Measurements from ENCODE around the gene COQ4.

DNA sequence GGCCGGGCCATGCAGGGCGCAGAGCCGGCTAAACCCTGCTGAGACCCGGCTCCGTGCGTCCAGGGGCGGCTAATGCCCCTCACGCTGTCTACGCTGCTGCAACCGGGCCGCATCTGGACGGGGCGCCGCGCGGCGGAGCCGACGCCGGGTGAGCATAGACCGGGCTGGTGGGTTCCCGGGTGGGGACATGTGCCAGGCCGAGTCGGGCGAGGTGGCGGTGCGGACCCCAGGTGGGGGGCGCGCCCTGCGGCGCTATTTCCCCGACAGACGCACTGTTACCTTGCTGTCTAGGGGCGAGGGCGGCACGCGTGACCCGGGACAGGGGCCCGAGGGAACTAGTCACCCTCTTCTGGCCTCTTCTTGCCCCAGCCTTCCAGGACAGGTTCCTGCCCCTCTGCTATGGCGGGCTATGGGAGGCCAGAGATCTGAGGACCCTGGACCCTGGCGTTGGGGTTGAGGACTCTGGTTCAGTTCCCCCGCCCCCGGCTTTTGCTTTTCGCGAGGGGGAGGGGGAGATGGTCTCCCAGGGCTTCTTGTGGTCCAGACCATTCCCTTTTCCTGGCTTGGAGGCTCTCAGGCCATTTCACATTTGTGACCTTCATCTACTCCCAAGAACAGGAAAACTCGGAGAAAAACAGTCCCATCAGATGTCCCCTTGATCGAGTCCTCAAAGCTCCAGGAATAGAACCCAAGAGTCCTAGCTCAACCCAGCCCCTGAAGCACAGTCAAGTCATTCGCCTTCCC is 18.2 kb downstream of the COQ4 start:
- TF ChIP-seq ELF1 (IDR thresholded peaks at IDR 0.05; ENCODE audit: borderline replicate concordance, low read depth), result no peak
- TF ChIP-seq, protein P1, sequence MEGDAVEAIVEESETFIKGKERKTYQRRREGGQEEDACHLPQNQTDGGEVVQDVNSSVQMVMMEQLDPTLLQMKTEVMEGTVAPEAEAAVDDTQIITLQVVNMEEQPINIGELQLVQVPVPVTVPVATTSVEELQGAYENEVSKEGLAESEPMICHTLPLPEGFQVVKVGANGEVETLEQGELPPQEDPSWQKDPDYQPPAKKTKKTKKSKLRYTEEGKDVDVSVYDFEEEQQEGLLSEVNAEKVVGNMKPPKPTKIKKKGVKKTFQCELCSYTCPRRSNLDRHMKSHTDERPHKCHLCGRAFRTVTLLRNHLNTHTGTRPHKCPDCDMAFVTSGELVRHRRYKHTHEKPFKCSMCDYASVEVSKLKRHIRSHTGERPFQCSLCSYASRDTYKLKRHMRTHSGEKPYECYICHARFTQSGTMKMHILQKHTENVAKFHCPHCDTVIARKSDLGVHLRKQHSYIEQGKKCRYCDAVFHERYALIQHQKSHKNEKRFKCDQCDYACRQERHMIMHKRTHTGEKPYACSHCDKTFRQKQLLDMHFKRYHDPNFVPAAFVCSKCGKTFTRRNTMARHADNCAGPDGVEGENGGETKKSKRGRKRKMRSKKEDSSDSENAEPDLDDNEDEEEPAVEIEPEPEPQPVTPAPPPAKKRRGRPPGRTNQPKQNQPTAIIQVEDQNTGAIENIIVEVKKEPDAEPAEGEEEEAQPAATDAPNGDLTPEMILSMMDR (IDR thresholded peaks at IDR 0.05 in 2 of 3, conservative IDR thresholded peaks at IDR 0.05 in 1 of 3; ENCODE audit: borderline replicate concordance in 1 of 3, insufficient read depth in 1 of 3, low read depth in 2 of 3, low read length in 2 of 3), result no peak
- no peak for TF ChIP-seq SP1 (IDR thresholded peaks at IDR 0.05; ENCODE audit: low read depth)
- TF ChIP-seq EZH2 (IDR thresholded peaks at IDR 0.05), result no peak
- no peak for TF ChIP-seq POLR2A (IDR thresholded peaks at IDR 0.05; ENCODE audit: borderline replicate concordance, extremely low read depth, insufficient read depth, insufficient read length)
- TF ChIP-seq SIN3A (IDR thresholded peaks at IDR 0.05; ENCODE audit: low read depth), result no peak
- TF ChIP-seq YY1 (IDR thresholded peaks at IDR 0.05; ENCODE audit: extremely low read depth, insufficient replicate concordance, low read depth, low read length), result no peak
- 0 out of 2 replicates have a peak, but pooled peaks have one; percentile 8 for TF ChIP-seq POLR2AphosphoS5 (IDR thresholded peaks at IDR 0.05; ENCODE audit: low read depth, low read length)
- TF ChIP-seq RAD21 (IDR thresholded peaks at IDR 0.05; ENCODE audit: low read depth), result no peak

Data from HCT116 (cell line).